Stimulated activated CD8-positive, alpha-beta memory T cell treated with anti-CD3 and anti-CD28 coated beads, Interleukin-12 subunit alpha, Interleukin-12 subunit beta, amount 100 ng/mL, for 1 hour (primary cell): Measurements from ENCODE around the gene SKP2.
"Not testable (repeated sequence)": the region's sequence is repeated elsewhere in the genome, so short reads cannot be mapped to it uniquely, and the experiment has no call there.

Experiments
- DNase-seq: peaks from one replicate; pipeline ENCODE4 v3.0.0-alpha.2; 2020; ENCODE audit warnings: low read depth

The SKP2 gene

DNA sequence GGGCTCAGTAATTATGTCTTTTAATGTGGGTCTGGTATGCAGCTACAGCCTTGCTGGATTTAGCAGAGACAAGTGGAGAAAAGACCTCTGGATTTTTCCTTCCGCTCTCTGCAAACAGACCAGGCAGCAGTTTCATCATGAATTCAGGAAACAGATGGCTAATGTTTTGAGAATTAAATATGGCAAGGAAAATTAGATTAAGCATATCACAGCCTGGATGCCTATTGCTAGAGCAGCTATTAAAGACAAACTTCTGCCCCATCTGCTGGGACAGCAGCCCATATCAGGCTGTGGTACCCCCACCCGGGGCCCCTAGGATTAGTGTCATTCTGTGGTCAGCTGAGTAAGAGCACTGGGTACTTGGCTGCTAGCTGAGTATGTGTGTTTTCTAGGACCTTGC, 6.2 kb downstream of the SKP2 start:
- no peak for DNase-seq

DNA sequence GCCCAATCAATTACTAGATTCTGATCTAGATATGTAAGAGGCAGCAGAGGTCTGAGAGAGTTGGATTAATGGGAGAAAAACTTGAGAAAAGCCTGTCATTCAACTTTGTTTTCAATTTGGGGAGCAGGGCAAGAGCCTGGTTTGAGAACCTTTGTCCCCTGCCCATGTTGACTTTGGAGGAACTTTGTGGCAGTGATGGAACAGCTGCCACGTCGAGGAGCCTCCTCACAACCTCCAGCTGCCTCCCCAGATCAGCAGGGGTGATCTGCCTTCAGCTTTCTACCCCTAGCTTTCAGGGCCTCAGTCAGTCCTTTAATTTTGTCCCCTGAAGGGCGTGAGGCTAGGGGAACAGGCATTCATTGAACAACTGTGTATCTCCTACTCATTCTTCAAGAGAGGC, 8.7 kb downstream of the SKP2 start:
- no peak for DNase-seq

DNA sequence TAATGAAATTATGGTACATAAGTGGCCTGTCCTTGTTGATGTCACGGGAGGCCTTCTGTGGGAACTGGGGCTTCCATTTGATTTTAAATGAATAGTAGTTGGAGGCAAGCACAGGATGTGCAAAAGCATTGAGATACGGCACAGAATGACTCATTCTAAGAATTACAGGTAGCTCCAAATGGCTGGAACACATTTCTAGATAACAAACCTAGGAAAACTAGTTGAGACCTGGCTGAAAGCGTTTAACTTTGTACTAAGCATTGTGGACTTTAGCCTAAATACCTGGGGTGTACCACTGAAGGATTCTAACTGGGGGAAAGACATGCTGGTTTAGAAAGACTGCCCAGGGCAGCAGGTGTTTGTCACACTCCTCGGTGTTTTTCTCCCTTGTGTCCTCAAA, 9.4 kb downstream of the SKP2 start:
- no peak for DNase-seq

DNA sequence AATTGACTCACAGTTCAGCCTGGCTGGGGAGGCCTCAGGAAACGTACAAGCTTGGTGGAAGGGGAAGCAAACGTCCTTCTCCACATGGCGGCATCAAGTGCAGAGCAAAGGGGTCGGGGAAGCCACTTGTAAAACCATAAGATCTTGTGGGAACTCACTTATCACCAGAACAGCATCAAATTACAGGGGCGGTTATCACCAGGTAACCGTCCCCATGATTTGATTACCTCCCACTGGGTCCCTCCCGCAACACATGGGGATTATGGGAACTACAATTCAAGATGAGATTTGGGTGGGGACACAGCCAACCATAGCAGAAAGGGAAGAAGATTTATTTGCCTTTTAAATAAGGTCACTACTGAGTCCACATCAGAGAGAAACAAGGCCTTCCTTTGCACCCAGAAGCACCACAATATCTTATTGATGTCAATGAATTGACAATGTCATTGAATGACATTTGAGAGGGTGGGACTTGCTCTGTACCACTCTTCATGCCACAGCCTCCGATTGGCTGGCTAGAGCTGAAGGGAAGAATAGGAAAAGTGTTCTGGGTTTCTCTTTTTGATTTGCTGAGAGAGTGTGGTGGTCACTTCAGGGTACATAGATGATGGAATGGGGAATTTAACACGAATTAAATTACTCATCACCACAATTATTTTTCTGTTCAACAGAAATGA, 11.0 kb downstream of the SKP2 start:
- no peak for DNase-seq

DNA sequence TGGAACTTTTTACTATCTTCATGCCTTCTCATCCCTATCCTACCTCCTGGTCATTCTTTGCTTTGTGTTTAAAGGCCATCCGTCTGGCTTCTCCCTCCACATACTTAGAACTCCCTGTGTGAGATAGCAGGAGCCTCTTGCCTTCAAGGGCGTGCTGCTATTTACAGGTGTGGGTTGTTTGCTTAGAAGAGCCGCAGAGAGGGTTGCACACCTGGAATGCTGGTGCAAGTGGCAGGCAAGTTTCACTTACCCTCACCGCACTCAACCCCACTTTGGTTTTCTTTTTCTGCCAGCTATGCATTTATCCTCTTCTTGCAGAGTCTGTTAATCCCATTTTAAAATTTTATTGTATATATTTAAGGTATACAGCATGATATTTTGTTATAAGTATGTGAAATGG, 12.6 kb downstream of the SKP2 start:
- no peak for DNase-seq

DNA sequence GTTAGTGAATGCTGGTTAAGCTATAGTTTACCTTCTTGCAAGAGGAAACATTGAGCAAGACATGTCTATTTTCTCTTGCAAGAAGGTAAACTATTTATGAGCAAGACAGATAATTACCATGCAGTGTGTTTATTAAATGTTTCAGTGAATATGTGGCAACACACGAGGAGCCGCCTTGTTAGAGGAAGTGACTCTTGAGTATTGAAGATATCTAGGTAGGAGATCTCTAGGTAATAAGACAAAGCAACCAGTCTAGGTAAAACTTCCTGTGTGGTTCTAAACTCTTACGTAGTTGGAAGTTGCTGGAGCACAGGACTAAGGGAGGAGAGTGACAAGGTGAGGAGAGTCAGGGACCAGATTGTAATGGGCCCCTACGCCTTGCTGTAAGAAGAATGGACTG, 16.8 kb downstream of the SKP2 start:
- DNase-seq = no peak

DNA sequence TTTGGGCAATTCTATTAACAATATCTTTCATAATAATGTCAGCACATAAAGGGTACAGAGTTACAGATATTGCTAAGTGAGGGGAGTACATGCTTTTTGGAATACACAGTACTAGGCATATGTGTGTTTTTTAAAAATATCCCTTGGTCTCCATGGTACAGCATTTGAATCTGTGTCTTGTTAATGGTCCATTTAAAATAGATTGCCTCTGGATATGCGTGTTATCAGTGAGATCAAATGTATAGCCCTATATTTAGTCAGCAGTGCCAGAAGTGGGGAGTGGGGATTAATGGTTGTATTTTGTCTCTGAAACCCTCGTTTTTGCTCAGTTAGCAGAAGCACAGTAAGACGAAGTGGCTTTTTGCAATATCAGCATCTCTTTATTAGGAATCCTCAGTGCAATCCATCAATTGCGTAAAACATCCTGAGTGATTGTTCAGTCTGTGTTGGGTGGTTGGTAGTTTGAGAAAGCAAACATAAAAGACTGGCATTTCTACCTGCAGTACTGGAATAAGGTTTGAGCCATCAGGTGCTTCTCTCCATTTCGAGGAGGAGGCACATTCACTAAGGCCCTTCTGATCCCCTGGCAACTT, 19.0 kb downstream of the SKP2 start:
- DNase-seq = no peak

DNA sequence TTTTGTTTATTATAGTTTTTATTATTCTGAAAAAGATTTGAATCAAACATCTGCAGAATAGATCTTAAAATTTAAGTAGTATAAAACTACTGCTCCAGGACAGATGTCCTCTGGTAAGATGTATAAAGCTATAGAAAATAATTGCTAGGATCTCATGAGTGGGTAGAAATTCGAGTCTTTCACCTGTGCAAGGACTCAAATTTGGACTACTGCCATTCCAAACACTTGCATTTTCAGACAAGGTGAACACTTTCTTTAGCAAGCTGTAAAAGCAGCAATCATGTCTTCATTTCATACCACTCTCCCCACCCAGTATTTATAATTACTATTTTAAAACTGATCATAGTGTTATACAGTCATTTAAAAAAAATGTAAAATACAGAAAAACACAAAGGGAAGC, 20.7 kb downstream of the SKP2 start:
- DNase-seq = no peak

DNA sequence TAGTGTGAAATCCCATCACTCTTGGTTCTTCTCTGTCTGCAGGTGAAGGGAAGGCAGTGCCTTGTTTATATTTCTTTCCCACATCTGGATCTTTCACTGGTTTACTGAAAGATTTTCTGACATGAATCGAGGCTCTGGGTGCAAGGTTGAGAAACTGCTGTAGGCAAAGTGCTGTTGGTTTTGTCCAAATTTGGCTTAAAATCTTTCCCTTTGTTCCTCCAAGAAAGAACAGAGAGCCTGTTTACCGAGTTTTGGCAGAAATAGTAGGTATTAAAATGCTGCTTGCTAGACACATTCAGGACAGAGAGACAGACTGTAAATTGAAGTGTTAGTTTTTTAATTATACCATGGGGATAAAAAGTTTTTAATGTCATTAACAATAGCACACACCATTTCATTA, 21.5 kb downstream of the SKP2 start:
- DNase-seq = no peak

DNA sequence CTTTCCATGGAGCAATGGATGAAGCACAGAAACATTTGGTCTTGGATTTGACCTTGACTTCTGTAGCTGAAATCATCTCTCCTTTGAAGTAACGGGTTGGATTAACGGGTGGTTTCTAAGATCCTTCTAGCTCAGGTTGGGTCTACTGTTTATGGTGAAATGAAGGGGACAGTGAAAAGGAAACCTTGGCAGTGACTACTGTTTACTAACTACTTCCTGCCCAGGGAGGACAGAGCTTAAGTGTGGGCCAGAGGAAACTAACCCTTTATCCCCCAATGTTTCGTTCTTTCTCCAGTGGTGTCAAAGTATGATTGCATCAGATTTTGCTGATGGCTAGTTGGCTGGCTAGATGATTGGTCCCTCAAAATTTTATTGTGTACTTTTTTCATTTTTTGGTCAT, 22.2 kb downstream of the SKP2 start:
- no peak for DNase-seq

DNA sequence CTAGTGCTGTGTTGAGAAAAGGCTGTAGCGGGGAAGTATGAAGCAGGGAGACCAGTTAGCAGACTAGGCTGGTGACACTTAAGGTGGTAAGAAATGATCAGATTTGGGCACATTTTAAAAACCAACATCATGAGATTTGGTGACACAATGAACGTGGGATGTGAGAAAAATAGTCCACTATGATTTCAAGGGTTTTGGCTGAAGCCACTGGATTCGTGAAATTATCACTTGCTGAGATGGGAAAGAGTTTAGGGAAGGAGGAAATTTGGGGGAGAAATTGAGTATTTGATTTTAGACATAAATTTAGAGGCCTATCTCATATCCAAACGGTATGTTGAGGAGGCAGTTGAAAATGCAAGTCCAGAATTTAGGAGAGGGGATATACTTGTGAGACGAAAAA, 23.1 kb downstream of the SKP2 start:
- DNase-seq = no peak

DNA sequence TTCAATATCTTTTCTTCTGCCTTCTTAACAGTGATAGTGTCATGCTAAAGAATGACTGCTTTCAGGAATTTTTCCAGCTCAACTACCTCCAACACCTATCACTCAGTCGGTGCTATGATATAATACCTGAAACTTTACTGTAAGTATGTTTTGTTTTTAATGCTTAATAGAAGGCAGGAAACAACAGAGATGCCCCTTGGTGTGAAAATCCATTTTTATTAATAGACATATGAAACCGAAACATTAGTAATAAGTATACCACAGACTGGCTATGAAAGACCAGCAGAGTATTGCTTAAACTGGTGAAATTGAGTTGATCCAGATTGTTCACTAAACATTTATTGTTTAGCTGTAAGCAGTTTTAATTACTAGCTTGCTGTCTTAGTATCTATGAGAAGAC, 25.2 kb downstream of the SKP2 start:
- no peak for DNase-seq

DNA sequence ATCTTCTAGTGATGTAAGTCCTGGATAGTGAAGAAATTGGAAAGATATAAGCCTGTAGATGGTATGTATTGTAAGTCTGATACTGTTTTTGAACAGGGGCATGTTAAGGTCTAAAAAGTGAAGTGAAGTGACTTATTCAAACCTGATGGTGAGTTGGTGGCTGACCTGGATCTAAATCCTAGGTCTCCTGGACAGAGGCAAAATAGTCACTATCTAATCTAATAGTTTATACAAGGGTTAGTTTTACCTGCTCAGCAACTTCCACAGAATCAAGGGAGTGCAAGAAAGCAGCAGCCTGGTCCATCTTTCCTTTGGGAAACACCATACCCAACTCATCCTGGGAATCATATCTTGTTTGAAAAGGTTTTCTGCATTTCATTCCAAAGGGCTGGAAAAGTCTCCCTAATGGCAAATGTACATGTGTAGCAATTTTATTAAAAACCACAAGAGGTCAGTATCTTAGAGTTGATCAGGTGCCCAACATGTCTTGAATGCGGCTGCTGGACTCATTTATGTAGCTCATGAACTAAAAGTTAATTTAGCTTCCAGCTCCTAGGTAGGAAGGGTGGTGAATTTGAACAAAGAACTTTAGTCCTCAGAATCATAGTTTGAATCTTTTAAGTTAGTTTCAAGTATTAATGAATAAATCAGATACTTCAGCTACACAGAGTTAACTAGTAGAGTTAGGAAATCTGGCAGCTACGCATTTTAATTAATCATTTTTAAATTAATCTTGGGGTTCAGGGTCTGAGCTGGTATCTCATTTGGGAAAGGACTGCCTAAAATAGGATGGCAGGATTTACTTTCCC, 26.0 kb downstream of the SKP2 start:
- no peak for DNase-seq

DNA sequence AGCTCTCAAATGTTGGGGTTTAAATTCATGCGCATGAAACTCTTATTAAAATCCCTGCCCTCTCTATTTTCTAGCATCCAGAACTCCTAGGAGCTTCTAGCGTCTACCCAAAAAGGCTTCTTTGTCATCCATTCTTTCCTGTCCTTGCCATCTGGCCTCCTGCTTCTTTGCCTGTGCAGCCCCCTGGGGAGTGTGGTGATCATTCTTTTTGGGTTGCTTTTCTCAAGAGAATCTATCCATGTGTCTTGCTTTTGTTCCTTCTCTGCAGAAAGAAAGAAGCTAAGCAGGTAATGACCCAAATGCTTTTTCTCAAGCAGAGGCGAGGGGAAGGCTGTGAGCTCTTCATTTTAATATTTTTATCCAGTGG, 26.6 kb downstream of the SKP2 start:
- DNase-seq = no peak

DNA sequence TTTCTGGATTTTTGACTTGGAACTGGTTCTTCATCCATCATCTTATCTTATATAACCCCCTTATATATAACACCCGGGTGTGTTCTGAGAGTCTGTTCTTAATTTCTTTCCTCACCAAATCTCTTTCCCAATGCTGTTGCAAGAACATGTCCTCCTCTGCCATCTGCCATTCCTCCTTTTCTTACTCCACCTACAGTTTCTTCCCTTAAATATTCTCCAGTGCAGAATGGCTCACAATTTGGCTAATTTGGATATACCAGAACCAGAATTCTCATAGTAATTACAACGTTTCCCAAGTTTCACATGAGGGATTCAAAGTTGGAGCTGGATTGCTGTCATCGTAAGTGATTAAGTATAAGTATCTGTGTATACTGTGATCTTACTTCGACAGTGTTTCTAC, 28.0 kb downstream of the SKP2 start:
- DNase-seq = no peak

DNA sequence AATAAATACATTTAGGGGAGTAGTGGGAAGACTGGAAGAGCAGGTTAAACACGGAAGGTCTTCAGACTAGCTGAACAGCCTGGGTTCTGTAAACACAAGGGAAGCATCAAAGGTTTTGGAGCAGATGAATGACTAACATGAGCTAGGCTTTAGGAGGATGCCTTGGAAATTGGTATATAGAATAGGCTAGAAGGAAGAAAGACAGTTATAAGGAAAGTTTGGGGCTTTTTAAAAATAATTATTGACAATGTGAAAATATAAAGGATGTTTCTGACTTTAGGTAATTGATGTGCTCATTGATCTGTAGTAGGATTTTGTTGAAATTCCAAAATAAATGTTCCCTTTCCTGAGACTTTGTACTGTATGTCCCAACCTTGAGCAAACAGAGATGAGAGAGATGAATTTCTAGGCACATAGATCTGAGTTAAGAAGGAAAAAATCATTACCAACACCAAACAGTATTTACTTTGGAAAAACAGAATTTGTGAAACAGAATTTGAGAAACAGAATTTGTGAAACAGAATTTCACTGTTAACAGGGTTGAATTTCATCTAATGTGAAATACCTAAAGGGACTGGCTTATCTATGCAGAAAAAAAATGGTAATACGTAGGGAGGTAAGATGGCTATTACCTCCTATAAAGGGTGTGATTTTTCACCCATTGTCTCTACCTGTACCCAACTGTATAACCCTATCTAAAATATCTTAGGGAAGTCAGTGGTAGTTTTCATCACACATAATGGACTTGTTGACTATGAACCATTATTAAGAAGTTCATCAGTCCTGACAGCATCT, 28.8 kb downstream of the SKP2 start:
- no peak for DNase-seq

DNA sequence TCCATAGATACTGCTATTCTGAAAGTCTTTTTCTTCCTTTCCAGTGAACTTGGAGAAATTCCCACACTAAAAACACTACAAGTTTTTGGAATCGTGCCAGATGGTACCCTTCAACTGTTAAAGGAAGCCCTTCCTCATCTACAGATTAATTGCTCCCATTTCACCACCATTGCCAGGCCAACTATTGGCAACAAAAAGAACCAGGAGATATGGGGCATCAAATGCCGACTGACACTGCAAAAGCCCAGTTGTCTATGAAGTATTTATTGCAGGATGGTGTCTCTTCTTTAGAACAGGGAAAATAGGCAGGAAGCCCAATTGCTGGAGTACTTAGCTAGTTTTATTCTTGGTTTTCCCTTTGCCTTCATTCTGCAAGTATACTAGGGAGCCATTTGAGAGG, 29.9 kb downstream of the SKP2 start:
- DNase-seq = no peak

DNA sequence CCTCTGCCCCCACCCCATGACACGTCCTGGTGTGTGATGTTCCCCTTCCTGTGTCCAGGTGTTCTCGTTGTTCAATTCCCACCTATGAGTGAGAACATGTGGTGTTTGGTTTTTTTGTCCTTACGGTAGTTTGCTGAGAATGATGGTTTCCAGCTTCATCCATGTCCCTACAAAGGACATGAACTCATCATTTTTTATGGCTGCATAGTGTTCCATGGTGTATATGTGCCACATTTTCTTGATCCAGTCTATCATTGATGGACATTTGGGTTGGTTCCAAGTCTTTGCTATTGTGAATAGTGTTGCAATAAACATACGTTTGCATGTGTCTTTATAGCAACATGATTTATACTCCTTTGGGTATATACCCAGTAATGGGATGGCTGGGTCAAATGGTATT, 32.5 kb downstream of the SKP2 start:
- not testable (repeated sequence) for DNase-seq

DNA sequence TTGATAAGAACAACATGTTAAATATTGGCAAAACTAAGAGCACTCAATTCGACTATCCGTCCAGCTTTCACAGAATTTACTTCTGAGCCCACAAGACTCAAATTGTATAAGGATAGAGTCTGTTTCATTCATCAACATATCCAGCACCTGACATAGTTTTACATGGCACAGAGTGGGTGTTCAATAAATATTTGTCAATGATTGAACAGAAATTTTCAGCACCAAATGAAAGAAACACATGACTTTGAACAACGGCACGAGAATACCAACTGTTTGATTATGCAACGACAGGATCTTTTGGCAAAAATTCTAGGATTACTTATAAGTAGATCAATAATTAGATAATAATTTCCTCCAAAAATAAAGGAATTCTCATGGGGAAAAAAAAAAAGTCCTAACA, 41.8 kb downstream of the SKP2 start:
- DNase-seq = no peak

DNA sequence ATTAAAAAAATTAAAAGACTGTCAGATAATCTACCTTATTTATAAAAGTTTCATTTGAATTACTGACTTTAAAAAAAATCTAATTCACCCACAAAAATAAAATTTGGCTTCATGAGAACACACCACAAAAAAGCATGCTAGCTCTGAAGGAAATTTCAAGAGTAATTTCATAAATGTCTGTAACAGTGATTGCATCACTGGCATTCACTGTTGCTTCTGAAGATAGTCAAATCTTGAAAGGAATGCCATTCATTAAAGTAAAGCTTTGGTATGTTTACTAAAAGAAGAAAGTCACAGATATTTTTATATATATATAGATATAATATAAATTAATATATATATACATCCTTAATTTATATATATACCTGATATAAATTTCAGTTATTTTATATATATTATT, 46.4 kb downstream of the SKP2 start:
- DNase-seq = no peak

DNA sequence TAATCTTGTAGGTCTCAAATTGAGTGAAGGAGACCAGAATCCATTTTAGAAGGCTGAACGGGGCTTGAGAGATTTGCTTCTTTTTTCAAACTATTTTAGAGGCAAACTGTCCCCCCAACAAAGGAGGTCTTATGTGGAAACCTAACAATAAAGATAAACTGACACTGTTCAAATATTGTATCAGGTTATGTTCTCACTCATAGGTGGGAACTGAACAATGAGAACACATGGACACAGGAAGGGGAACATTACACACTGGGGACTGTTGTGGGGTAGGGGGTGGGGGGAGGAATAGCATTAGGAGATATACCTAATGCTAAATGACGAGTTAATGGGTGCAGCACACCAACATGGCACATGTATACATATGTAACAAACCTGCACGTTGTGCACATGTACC, 46.9 kb downstream of the SKP2 start:
- not testable (repeated sequence) for DNase-seq

DNA sequence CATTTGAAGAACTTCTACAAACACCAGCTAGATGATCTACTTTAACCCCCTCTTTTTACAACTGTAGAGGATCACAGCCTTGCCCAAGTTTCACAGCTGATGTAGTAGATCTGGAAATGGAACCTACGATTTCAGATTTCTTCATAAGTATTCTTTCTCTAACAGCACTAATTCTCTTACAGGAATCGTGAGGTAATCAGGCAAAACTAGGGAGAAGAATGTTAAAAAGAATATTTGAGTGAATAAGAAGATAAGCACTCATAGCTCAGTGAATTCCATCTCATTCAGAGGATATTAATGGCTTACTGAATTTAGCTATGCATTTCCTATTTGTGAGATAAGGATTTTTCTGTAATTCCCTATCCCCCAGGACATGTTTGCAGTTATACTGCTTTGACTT, 47.7 kb downstream of the SKP2 start:
- DNase-seq = no peak

DNA sequence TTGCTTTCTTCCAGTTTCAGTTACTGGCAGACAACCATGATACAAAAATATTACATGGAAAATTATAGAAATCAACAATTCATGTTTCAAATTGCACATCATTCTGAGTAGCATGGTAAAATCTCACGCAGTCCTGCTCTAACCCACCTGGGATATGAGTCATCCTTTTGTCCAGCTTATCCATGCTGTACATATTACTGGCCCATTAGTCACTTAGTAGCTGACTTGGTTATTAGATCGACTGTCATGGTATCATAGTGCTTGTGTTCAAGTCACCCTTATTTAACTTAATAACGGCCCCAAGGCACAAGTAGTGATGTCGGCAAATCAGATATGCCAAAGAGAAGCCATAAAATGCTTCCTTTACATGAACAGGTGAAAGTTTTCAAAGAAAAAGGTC, 48.6 kb downstream of the SKP2 start:
- DNase-seq = no peak
